Glutamatergic neuron (in vitro differentiated cells): ENCODE results near the gene DROSHA. TPM values are rescaled to one million over a fixed set of nuclear protein-coding genes. Genes with fewer than 3 reads are reported as not detected.

Experiments
- DNase-seq: peaks from one replicate; pipeline ENCODE4 v3.0.0; 2022
- H3K27ac Mint-ChIP-seq: one replicate; pipeline ENCODE4 v1.8.0; 2020; ENCODE audit warnings: mild to moderate bottlenecking, mixed read lengths, inconsistent platforms; ENCODE audit not compliant: unreplicated experiment
- H3K27me3 Mint-ChIP-seq: one replicate; pipeline ENCODE4 v1.8.0; 2020; ENCODE audit warnings: mild to moderate bottlenecking, moderate library complexity, mixed read lengths, inconsistent platforms; ENCODE audit not compliant: unreplicated experiment
- H3K36me3 Mint-ChIP-seq: one replicate; pipeline ENCODE4 v1.8.0; 2020; ENCODE audit warnings: mild to moderate bottlenecking, mixed read lengths, inconsistent platforms; ENCODE audit not compliant: unreplicated experiment
- H3K4me1 Mint-ChIP-seq: one replicate; pipeline ENCODE4 v1.8.0; 2020; ENCODE audit warnings: mild to moderate bottlenecking, low read depth, mixed read lengths, inconsistent platforms; ENCODE audit not compliant: unreplicated experiment
- H3K4me3 Mint-ChIP-seq: one replicate; pipeline ENCODE4 v1.8.0; 2020; ENCODE audit warnings: mild to moderate bottlenecking, mixed read lengths, inconsistent platforms; ENCODE audit not compliant: unreplicated experiment
- H3K9me3 Mint-ChIP-seq: one replicate; pipeline ENCODE4 v1.8.0; 2020; ENCODE audit warnings: mild to moderate bottlenecking, moderate library complexity, mixed read lengths, inconsistent platforms; ENCODE audit not compliant: unreplicated experiment
- CTCF ChIP-seq: fragments of 200-600 bp; sonication (generic); IDR thresholded peaks from one replicate; pipeline ENCODE4 v1.5.0; 2021; ENCODE audit not compliant: partially characterized antibody, unreplicated experiment
- total RNA-seq: library from RNA; stranded (reverse); fragmentation: NEBNext Ultra II Directional; extraction: Animal tissue kit (Norgen Biotek cat#: 25700); gene quantifications from one replicate; pipeline ENCODE4 v1.2.1, GENCODE V29; 2021; ENCODE audit not compliant: unreplicated experiment

The DROSHA gene
- total RNA-seq, 1 donor from 2014 or later, result 102 TPM

- Mint-ChIP-seq H3K27me3 (no peaks in the 10 kb centered on the region), H3K36me3 (peaks cover 9% of the 10 kb centered on the region)
- DNase-seq, result no peak
These were observed 31.6 kb downstream of the DROSHA start for GRCh38 chr5:31500256-31500655.

GRCh38 chr5:31496891-31497290, 35.0 kb downstream of the DROSHA start:
- Mint-ChIP-seq H3K9me3 (peaks cover 3% of the 10 kb centered on the region), H3K4me1 (peaks cover 8% of the 10 kb centered on the region), H3K27ac (no peak overlapping the region), H3K36me3 (peaks cover 4% of the 10 kb centered on the region), H3K4me3 (no peak overlapping the region), H3K27me3 (no peaks in the 10 kb centered on the region)
- DNase-seq, result no peak
- TF ChIP-seq CTCF, result no peak

More at GRCh38 chr5:31500256-31500655, 31.6 kb downstream of the DROSHA start:
- H3K4me1 Mint-ChIP-seq, result peaks cover 4% of the 10 kb centered on the region
- H3K9me3 Mint-ChIP-seq, result peaks cover 5% of the 10 kb centered on the region
- no peak overlapping the region for H3K4me3 Mint-ChIP-seq
- no peak overlapping the region for H3K27ac Mint-ChIP-seq
- TF ChIP-seq CTCF, result no peak

GRCh38 chr5:31496301-31496700, 35.6 kb downstream of the DROSHA start:
- Mint-ChIP-seq H3K4me1 (peaks cover 8% of the 10 kb centered on the region), H3K36me3 (peaks cover 4% of the 10 kb centered on the region), H3K9me3 (peaks cover 3% of the 10 kb centered on the region), H3K27ac (no peak overlapping the region), H3K4me3 (no peak overlapping the region), H3K27me3 (no peaks in the 10 kb centered on the region)
- no peak for TF ChIP-seq CTCF
- DNase-seq, result no peak

- TF ChIP-seq CTCF, result no peak
- H3K27ac Mint-ChIP-seq, result no peak overlapping the region
These were observed 36.6 kb downstream of the DROSHA start for GRCh38 chr5:31495336-31495735.

GRCh38 chr5:31492869-31493268, 39.0 kb downstream of the DROSHA start:
- no peaks in the 10 kb centered on the region for H3K36me3 Mint-ChIP-seq
- H3K4me3 Mint-ChIP-seq, result no peak overlapping the region
- no peak for TF ChIP-seq CTCF
- H3K27me3 Mint-ChIP-seq, result no peaks in the 10 kb centered on the region
- H3K4me1 Mint-ChIP-seq, result peaks cover 8% of the 10 kb centered on the region
- H3K9me3 Mint-ChIP-seq, result peaks cover 3% of the 10 kb centered on the region
- DNase-seq, result no peak
- H3K27ac Mint-ChIP-seq, result peak overlapping the region; percentile 33

More at GRCh38 chr5:31495336-31495735, 36.6 kb downstream of the DROSHA start:
- Mint-ChIP-seq H3K4me1 (peaks cover 8% of the 10 kb centered on the region), H3K4me3 (no peak overlapping the region), H3K36me3 (peaks cover 4% of the 10 kb centered on the region), H3K9me3 (peaks cover 3% of the 10 kb centered on the region), H3K27me3 (no peaks in the 10 kb centered on the region)
- DNase-seq, result no peak
